ENCODE data around the gene NR6A1.

NR6A1 gene

GRCh38 chr9:124697326-124698200, 73.5 kb downstream of the NR6A1 start:
- peaks cover 14 to 28% of the 10 kb centered on the region in 2 donors for H3K4me1 ChIP-seq (ENCODE audit: control insufficient read depth in 2 of 2, insufficient read depth in 1 of 2, low read depth in 1 of 2, low read length in 2 of 2)
- H2BK5ac ChIP-seq (ENCODE audit: low read length): no peak overlapping the region
- H3K9ac ChIP-seq (ENCODE audit: low read depth, low read length, poor library complexity): no peak overlapping the region
- no peak overlapping the region for H2AFZ ChIP-seq (ENCODE audit: low read length)
- peaks cover 0 to 7% of the 10 kb centered on the region in 2 donors for H3K9me3 ChIP-seq (replicated peaks in 1 of 2; ENCODE audit: control insufficient read depth in 2 of 2, insufficient read depth in 1 of 2, low read depth in 1 of 2, low read length in 2 of 2)
- H4K91ac ChIP-seq (ENCODE audit: low read depth, low read length, poor library complexity): no peak overlapping the region
- H3K79me1 ChIP-seq (ENCODE audit: low read depth, low read length): no peaks in the 10 kb centered on the region
- DNase-seq (ENCODE audit: low spot score): no peak
- H3K36me3 ChIP-seq (replicated peaks in 1 of 2; ENCODE audit: control insufficient read depth in 2 of 2, insufficient read depth in 2 of 2, low read length in 2 of 2): peaks cover 0 to 69% of the 10 kb centered on the region in 2 donors
- WGBS, 2 donors (ENCODE audit: extremely low coverage in 2 of 2, insufficient read length in 2 of 2, insufficient replicate concordance in 1 of 2): no CpG with 5 or more reads among the region's 5 CpGs
- no peak overlapping the region for H2BK15ac ChIP-seq (ENCODE audit: low read length)
- H2BK120ac ChIP-seq (ENCODE audit: low read depth, low read length): no peak overlapping the region
- no peak overlapping the region for H2AK5ac ChIP-seq (ENCODE audit: low read depth, low read length)
- H3K18ac ChIP-seq (ENCODE audit: low read length): no peak overlapping the region
- H3K4me2 ChIP-seq (ENCODE audit: insufficient read depth, low read length, poor library complexity, severe bottlenecking): no peak overlapping the region
- no peak overlapping the region for H3K4ac ChIP-seq (ENCODE audit: low read length)
- no peak overlapping the region for H3K23ac ChIP-seq (ENCODE audit: low read depth, low read length, poor library complexity)
- H3K4me3 ChIP-seq (ENCODE audit: low read length in 2 of 2): no peak overlapping the region
- no peak overlapping the region for H3K14ac ChIP-seq (ENCODE audit: low read length)
- no peak overlapping the region for H2BK12ac ChIP-seq (ENCODE audit: low read length)
- H3K27me3 ChIP-seq (ENCODE audit: control insufficient read depth in 3 of 3, insufficient read depth in 3 of 3, low read depth in 1 of 3, low read length in 3 of 3): no peaks in the 10 kb centered on the region
- H3K27ac ChIP-seq (replicated peaks; ENCODE audit: low read length): no peak overlapping the region
- H4K8ac ChIP-seq (ENCODE audit: low read depth, low read length): no peak overlapping the region

GRCh38 chr9:124696101-124696500, 75.0 kb downstream of the NR6A1 start:
- H2AFZ ChIP-seq (ENCODE audit: low read length): no peak overlapping the region
- H2BK120ac ChIP-seq (ENCODE audit: low read depth, low read length): no peak overlapping the region
- no peak for DNase-seq (ENCODE audit: low spot score)
- H3K18ac ChIP-seq (ENCODE audit: low read length): no peak overlapping the region
- H2AK5ac ChIP-seq (ENCODE audit: low read depth, low read length): no peak overlapping the region
- H4K8ac ChIP-seq (ENCODE audit: low read depth, low read length): no peak overlapping the region
- H2BK15ac ChIP-seq (ENCODE audit: low read length): no peak overlapping the region
- H2BK12ac ChIP-seq (ENCODE audit: low read length): no peak overlapping the region
- H3K4me1 ChIP-seq (ENCODE audit: control insufficient read depth in 2 of 2, insufficient read depth in 1 of 2, low read depth in 1 of 2, low read length in 2 of 2): peaks cover 14 to 28% of the 10 kb centered on the region in 2 donors
- no peak overlapping the region for H3K9ac ChIP-seq (ENCODE audit: low read depth, low read length, poor library complexity)
- WGBS, 2 donors (ENCODE audit: extremely low coverage in 2 of 2, insufficient read length in 2 of 2, insufficient replicate concordance in 1 of 2): no CpG with 5 or more reads among the region's 3 CpGs
- no peak overlapping the region for H3K23ac ChIP-seq (ENCODE audit: low read depth, low read length, poor library complexity)
- H4K91ac ChIP-seq (ENCODE audit: low read depth, low read length, poor library complexity): no peak overlapping the region
- no peaks in the 10 kb centered on the region for H3K79me1 ChIP-seq (ENCODE audit: low read depth, low read length)
- no peak overlapping the region for H3K4me2 ChIP-seq (ENCODE audit: insufficient read depth, low read length, poor library complexity, severe bottlenecking)
- H3K14ac ChIP-seq (ENCODE audit: low read length): no peak overlapping the region
- no peak overlapping the region for H3K4ac ChIP-seq (ENCODE audit: low read length)
- H2BK5ac ChIP-seq (ENCODE audit: low read length): no peak overlapping the region
- H3K36me3 ChIP-seq (replicated peaks in 1 of 2; ENCODE audit: control insufficient read depth in 2 of 2, insufficient read depth in 2 of 2, low read length in 2 of 2): peaks cover 0 to 69% of the 10 kb centered on the region in 2 donors
- H3K4me3 ChIP-seq (ENCODE audit: low read length in 2 of 2): no peak overlapping the region
- H3K9me3 ChIP-seq (replicated peaks in 1 of 2; ENCODE audit: control insufficient read depth in 2 of 2, insufficient read depth in 1 of 2, low read depth in 1 of 2, low read length in 2 of 2): no peaks in the 10 kb centered on the region
- H3K27ac ChIP-seq (replicated peaks; ENCODE audit: low read length): no peak overlapping the region
- no peaks in the 10 kb centered on the region for H3K27me3 ChIP-seq (ENCODE audit: control insufficient read depth in 3 of 3, insufficient read depth in 3 of 3, low read depth in 1 of 3, low read length in 3 of 3)

- H3K27me3 ChIP-seq (ENCODE audit: control insufficient read depth in 3 of 3, insufficient read depth in 3 of 3, low read depth in 1 of 3, low read length in 3 of 3): no peaks in the 10 kb centered on the region
- no peak overlapping the region for H2BK15ac ChIP-seq (ENCODE audit: low read length)
- H3K18ac ChIP-seq (ENCODE audit: low read length): no peak overlapping the region
- H3K4me1 ChIP-seq (ENCODE audit: control insufficient read depth in 2 of 2, insufficient read depth in 1 of 2, low read depth in 1 of 2, low read length in 2 of 2): peaks cover 14 to 28% of the 10 kb centered on the region in 2 donors
- H2BK120ac ChIP-seq (ENCODE audit: low read depth, low read length): no peak overlapping the region
- H2BK5ac ChIP-seq (ENCODE audit: low read length): no peak overlapping the region
- WGBS, 2 donors (ENCODE audit: extremely low coverage in 2 of 2, insufficient read length in 2 of 2, insufficient replicate concordance in 1 of 2): no CpG with 5 or more reads among the region's 16 CpGs
- H2AK5ac ChIP-seq (ENCODE audit: low read depth, low read length): no peak overlapping the region
- peaks cover 0 to 69% of the 10 kb centered on the region in 2 donors for H3K36me3 ChIP-seq (replicated peaks in 1 of 2; ENCODE audit: control insufficient read depth in 2 of 2, insufficient read depth in 2 of 2, low read length in 2 of 2)
- H3K9ac ChIP-seq (ENCODE audit: low read depth, low read length, poor library complexity): no peak overlapping the region
- no peak overlapping the region for H4K8ac ChIP-seq (ENCODE audit: low read depth, low read length)
- no peak overlapping the region for H3K23ac ChIP-seq (ENCODE audit: low read depth, low read length, poor library complexity)
- no peak for DNase-seq (ENCODE audit: low spot score)
- H2BK12ac ChIP-seq (ENCODE audit: low read length): no peak overlapping the region
- H3K79me1 ChIP-seq (ENCODE audit: low read depth, low read length): no peaks in the 10 kb centered on the region
- no peaks in the 10 kb centered on the region for H3K9me3 ChIP-seq (replicated peaks in 1 of 2; ENCODE audit: control insufficient read depth in 2 of 2, insufficient read depth in 1 of 2, low read depth in 1 of 2, low read length in 2 of 2)
- H3K4ac ChIP-seq (ENCODE audit: low read length): no peak overlapping the region
- no peak overlapping the region for H3K4me3 ChIP-seq (ENCODE audit: low read length in 2 of 2)
- H3K14ac ChIP-seq (ENCODE audit: low read length): no peak overlapping the region
- no peak overlapping the region for H4K91ac ChIP-seq (ENCODE audit: low read depth, low read length, poor library complexity)
- H3K4me2 ChIP-seq (ENCODE audit: insufficient read depth, low read length, poor library complexity, severe bottlenecking): no peak overlapping the region
- H3K27ac ChIP-seq (replicated peaks; ENCODE audit: low read length): no peak overlapping the region
- H2AFZ ChIP-seq (ENCODE audit: low read length): no peak overlapping the region
These were observed 75.7 kb downstream of the NR6A1 start for GRCh38 chr9:124695280-124695890.

Measured in neuronal stem cell (in vitro differentiated cells).